NCI-H1092 (cell line): Measurements from ENCODE around the gene MYL6B.
A peak's percentile ranks its signal among the peaks of the same experiment; 100 is the strongest.

Experiments used
- DNase-seq: peaks from one replicate; lab custom pipeline; 2025; lab: John Stamatoyannopoulos, UW

Gene MYL6B

DNA sequence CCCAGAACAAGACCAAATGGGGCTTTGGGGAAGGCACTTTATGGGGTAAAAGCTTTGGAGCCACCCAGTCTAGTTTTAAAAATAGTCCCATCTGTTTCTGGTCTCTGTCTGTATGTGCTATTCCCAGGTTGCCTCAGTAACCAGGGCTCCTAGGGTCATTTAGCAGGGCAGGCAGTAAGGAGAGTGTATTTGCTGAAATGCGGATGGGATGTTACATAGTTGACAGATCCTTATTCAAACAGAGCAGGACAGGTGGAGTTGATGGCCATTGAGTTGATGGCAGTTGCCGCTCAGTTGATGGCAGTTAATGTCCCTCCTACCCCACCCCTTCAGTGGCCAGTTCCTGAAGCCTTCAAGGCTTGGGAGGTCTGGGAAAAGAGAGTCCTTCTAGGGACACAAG is 29.8 kb upstream of the MYL6B start:
- peak; percentile 12 for DNase-seq

- no peak for DNase-seq
Observed at GRCh38 chr12:56124133-56124532, 28.3 kb upstream of the MYL6B start.

GRCh38 chr12:56126732-56127239 is 25.6 kb upstream of the MYL6B start:
- no peak for DNase-seq

GRCh38 chr12:56127485-56127887 is 24.9 kb upstream of the MYL6B start:
- DNase-seq = no peak

DNA sequence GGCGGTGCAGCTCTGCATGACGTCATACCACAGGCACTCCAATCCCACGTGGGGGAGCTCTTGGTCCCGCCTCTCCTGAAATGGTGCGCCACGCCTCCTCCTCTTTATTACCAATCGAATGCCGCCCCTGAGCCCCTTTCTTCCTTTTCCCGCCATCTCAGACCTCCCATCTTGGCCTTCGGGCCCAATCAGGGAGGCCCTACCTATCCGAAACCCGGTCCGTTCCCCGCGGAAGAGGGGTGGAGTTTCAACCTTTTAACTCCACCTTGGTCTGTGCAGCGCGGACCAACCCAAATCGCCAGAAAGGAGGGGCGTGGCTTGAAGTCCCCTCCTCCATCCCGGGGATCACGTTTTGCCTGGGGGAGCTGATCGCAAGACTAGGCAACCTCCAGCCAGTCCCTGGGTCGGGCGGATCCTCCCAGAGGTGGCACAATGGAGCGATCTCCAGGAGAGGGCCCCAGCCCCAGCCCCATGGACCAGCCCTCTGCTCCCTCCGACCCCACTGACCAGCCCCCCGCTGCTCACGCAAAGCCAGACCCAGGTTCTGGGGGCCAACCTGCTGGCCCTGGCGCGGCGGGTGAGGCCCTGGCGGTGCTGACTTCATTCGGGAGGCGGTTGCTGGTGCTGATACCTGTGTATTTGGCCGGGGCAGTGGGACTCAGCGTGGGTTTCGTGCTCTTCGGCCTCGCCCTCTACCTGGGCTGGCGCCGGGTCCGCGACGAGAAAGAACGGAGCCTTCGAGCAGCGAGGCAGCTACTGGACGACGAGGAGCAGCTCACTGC is 24.3 kb upstream of the MYL6B start, which contains the start of gene ESYT1:
Gene ESYT1, plus strand, starts transcription at position 380 of the 782 bp plus-strand sequence. Its CDS starts 53 bp downstream, at position 433.
- peak; percentile 97 for DNase-seq

DNA sequence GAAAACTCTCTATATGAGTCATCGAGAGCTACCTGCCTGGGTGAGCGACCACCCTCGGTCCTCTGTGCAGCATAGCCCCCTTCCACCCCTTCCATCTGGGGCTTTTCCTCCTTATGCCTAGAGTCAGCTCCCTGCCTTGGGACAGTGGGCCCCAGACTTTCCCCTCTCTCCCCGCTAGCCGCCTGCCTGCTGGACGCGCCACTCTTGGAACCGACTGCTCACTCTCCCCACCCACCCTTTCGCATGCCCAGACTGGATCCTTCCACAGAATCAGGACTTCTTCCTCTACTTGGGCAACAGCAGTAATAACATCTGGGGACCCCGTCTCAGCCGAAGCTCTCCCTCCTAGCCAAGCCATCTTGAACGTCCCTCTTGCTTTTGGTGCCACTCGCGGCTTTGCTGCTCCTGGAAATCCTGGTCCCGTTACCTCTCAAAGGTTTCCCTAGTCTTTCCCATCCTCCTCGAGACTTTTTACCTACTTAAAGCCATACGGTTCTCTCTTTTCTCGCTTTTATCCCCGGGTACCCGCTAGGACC is 23.6 kb upstream of the MYL6B start:
- DNase-seq = no peak

GRCh38 chr12:56129206-56129941 is 23.0 kb upstream of the MYL6B start:
- no peak for DNase-seq

DNA sequence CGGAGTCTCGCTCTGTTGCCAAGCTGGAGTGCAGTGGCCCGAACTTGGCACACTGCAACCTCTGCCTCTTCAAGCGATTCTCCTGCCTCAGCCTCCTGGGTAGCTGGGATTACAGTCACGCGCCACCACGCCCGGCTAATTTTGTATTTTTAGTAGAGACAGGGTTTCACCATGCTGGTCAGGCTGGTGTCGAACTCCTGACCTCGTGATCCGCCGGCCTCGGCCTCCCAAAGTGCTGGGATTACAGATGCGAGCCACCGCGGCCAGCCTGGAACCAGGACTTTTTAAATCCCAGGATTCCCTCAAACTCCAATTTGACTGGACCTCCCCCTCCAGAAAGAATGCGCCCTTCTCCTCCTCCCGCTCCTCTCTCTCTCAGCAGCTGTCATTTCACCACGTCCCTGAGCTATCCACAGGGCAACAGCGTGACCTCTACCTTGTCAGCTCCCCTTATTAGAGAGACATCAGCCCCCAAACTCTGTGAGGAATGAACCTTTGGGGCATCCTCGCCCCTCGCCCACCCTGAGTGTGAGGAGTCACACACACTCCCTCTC is 22.4 kb upstream of the MYL6B start:
- no peak for DNase-seq

DNA sequence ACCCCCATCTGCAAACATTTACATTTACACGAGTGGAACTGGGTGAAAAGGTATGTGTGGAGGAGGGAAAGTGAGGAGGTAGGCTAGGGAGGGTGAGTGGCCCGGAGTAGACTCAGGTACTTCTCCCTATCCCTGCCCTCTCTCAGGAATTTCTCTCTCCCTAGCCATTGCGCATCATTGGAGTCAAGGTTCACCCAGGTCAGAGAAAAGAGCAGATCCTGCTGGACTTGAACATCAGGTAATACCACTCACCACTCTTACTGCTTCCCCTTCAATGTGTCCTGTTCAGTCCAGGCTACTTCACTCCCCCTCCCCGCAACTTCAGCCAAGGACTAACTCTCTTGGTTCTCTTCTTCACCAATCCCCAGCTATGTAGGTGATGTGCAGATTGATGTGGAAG is 21.5 kb upstream of the MYL6B start:
- no peak for DNase-seq

GRCh38 chr12:56134897-56135296 is 17.5 kb upstream of the MYL6B start:
- no peak for DNase-seq

DNA sequence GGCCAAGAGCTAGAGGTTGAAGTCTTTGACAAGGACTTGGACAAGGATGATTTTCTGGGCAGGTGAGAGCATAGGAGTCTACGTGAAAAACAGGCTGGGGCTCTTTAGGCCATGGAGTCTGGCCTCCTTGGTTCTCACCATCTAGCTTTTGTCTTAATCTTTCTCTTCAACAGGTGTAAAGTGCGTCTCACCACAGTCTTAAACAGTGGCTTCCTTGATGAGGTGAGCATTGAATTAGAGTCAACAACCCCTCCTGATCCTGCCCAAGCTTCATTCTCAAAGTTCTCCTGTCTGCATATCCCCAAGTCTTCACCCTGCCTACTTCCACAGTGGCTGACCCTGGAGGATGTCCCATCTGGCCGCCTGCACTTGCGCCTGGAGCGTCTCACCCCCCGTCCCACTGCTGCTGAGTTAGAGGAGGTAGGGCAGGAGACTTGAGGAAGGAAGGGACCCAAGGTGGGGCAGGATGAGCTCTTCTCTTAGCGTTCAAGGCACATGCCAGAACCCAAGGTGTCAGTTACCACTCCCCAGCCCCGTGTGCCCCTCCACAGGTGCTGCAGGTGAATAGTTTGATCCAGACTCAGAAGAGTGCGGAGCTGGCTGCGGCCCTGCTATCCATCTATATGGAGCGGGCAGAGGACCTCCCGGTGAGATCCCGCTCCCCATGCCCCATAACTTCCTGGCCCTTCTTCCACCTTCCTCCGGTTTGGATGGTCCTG is 14.4 kb upstream of the MYL6B start:
- no peak for DNase-seq

GRCh38 chr12:56141946-56142784 is 10.2 kb upstream of the MYL6B start:
- DNase-seq = no peak

GRCh38 chr12:56143217-56143616 is 9.2 kb upstream of the MYL6B start:
- no peak for DNase-seq

DNA sequence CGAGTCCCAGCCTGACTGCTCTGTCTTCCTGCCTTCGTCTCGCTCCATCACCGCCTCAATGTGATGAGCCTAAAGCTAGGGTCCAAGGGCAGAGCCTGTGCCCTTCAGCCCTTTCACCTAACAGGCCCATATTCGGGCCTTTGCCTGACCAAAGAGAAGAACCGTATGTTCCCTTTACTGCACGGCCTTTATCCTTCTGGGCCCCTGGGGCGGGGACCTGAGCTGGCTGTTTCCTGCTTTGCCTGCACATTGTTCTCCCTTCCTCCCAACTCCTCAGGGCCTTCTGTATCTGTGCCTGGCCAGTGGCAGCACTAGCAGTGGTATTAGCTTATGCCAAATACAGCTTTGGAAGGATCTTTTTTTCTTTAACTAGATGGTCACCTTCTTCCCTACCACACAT is 8.5 kb upstream of the MYL6B start:
- DNase-seq = no peak

- no peak for DNase-seq
Observed at GRCh38 chr12:56145217-56145616, 7.2 kb upstream of the MYL6B start.

GRCh38 chr12:56146492-56147460 is 5.6 kb upstream of the MYL6B start:
- DNase-seq = no peak

GRCh38 chr12:56150563-56150962 is 1.8 kb upstream of the MYL6B start:
- DNase-seq = no peak

GRCh38 chr12:56151672-56152131 is 685 bp upstream of the MYL6B start:
- DNase-seq = peak; percentile 31
